ENCODE data around the gene MARS1. TPM values are rescaled to one million over a fixed set of nuclear protein-coding genes. Genes with fewer than 3 reads are reported as not detected.

MARS1 gene
- polyA plus RNA-seq, 1 donor, result 83.8 TPM

GRCh38 chr12:57528831-57529555, 41.1 kb downstream of the MARS1 start:
- DNase-seq (ENCODE audit: low read depth), result no peak

DNA sequence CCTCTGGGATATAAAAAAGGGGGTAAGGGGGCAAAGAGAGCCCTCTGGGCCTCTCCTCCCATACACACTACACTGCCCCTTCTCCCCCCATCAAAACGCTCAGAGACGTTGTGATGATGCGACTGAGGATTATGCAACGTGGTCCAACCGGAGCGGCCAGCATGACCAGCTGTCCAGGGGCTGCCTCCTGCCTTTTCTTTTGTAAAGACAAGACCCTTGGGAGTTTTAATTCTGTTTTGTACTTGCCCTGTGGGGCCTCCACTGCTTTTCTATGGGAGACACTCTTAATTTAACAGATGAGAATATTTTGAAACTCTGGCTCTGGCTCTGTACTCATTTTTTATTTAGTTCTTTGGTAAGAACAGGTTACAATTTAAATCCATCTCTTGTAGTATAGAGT, 42.0 kb downstream of the MARS1 start:
- DNase-seq (ENCODE audit: low read depth), result no peak

- no peak for DNase-seq (ENCODE audit: low read depth)
Measured at GRCh38 chr12:57530396-57531142, 42.7 kb downstream of the MARS1 start.

DNA sequence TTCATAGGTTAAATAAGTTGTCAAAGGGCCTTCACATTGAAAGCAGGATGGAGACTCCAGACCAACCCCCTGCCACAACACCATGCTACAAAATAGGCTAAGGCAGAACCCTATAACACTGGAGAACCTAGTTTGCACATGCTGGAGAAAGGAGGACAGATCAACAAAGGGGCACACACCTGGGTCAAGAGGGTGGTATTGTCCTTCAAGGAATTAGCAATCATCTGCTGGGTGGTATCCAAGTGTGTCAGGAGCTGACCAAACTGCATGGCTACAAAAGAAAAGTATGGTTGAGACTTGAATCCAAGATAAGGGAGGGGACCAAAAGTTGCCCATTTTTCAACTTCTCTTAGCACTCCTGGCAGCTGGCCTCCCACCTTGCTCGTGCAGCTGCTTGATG, 44.0 kb downstream of the MARS1 start:
- no peak for DNase-seq (ENCODE audit: low read depth)

DNA sequence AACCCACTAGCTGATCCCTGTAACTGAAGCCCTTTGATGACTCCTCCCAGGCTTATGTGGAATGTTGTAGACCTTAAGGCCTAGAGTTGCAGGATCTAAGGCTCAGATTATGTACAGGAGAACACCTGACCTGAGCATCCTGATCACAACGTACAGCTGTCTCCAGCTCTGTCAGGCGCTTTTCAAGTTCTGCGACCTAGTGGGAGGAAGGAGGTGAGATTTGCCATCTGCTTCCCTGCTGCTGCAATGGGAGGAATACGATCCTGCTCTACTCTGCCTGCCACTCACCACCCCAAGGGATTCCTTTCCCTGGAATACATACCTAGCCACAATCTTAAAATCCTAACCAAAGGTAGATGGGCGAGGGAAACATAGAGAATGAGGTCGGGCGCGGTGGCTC, 45.2 kb downstream of the MARS1 start:
- no peak for DNase-seq (ENCODE audit: low read depth)

DNA sequence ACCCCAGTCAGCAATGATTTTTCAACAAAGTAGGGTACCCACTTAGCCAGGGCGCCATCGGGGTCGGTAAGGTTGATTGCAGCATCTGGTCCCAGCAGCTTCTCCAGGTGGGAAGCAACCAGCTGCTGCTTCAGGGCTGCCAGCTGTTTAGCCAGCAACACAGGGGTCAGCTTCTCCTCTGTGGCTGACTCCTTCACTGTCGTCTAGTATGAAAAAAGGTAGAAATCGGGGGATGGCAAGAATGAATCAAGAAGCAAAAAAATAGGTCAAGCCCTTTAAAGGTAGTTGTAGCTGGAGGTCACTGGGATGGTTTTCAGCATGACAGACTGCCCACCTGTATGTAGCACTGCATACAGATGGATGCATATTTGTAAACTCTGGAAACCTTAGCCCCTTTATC, 46.4 kb downstream of the MARS1 start:
- DNase-seq (ENCODE audit: low read depth), result no peak

- DNase-seq (ENCODE audit: low read depth), result no peak
Measured at GRCh38 chr12:57534991-57535543, 47.2 kb downstream of the MARS1 start.

DNA sequence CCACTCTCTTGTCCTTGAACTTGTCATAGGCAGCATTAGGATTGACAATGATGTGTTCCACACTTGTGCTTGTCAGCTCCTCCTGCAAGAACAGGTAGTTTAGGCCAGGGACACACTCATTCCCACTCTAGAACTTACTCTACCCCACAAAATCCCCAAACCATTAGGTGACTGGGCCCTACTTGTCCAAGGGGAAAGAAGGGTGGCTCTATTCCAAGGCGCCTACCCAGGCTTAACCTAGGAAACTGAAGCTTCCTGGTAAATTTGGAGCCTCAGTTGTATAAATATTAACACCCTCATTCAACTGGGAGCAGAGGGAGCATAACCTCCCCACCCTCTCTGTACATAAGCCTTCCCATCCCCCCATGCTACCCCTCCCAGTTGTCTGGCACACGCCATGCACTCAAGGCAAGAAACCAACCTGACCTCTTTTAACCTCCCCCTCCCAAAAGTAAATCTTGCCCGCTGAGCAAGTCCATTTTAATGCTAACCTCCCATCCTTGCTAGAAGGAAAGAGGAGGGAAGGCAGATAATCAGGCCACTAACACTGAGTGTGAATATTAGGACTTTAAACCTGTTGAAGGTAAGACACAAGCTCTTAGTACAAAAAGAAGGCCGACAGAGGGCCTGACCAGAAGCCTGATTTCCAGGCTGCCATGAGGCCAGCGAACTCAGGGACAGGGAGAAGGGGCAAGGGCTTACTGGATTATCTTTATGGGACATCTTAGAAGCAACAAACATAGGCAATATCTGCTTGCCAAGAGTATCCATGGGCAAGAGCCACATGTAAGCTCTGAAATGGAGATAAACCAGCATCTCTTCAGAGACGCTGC, 48.1 kb downstream of the MARS1 start:
- DNase-seq (ENCODE audit: low read depth), result no peak

DNA sequence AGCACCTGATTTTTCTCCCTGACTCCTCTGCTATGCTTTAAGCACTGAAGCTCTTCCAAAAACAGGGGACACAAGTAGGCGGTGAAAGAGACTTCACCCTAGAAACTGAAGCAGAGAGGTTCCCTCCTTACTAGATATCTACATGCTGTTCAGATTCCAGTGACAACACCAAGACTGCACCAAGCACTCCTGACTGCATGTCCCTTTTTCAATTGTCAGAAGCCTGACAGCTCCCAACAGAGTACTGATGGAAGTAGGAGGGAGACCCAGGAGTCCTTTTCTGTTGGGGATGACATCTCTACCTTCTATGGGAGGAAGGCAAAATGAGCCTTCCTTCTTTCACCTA, 48.7 kb downstream of the MARS1 start:
- DNase-seq (ENCODE audit: low read depth), result no peak

DNA sequence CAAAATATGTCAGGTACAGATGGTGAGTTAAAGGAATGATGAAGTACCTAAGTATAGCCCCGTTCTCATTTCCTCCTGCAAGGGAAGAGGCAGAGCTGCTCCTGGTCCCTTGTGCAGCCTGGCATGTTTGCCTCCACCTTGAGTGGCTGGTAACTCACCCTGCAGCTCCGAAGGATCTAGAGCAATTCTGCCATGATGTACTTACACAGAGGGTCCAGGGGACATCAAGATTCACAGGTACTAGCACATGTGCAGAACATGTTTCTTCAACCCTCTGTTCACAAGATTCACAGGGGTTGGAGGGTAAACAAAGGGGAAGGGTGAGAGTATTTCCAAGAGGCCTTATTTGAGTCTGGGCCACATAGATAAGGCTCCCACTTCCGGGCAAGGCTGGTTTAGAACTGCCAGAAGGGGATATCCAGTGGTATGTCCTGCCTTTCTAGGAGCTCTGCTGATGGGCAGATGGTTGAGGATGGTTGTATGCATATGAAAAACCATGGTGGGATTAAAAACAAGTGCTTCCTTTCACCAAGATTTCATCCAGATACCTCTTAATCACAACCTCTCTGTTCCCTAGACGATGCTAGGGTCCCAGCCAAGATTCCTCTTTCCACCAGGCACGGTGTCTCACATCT, 51.4 kb downstream of the MARS1 start:
- DNase-seq (ENCODE audit: low read depth), result no peak

- DNase-seq (ENCODE audit: low read depth), result no peak
Measured at GRCh38 chr12:57541001-57541400, 53.1 kb downstream of the MARS1 start.

GRCh38 chr12:57541717-57542116, 53.8 kb downstream of the MARS1 start:
- DNase-seq (ENCODE audit: low read depth), result no peak

DNA sequence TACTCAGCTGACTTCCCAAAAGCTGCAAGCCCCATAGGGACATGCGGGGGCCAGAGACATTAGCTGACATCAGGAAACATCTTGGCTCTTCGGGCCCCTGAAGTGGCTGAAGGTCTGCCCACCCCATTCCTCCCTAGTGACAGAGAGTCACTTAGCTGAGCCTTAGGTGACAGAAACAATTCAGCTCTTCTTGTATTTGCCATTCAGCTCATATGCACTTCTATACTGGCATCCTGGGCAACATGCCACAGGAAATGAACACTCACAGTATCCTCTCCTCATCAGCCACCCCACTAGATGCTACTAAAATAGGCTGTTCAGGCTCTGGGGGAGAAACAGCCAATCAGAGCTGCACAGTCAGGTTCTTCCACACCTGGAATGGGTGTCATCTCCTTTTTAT, 55.7 kb downstream of the MARS1 start:
- DNase-seq (ENCODE audit: low read depth), result no peak

- DNase-seq (ENCODE audit: low read depth), result no peak
Measured at GRCh38 chr12:57545809-57546437, 58.1 kb downstream of the MARS1 start.

DNA sequence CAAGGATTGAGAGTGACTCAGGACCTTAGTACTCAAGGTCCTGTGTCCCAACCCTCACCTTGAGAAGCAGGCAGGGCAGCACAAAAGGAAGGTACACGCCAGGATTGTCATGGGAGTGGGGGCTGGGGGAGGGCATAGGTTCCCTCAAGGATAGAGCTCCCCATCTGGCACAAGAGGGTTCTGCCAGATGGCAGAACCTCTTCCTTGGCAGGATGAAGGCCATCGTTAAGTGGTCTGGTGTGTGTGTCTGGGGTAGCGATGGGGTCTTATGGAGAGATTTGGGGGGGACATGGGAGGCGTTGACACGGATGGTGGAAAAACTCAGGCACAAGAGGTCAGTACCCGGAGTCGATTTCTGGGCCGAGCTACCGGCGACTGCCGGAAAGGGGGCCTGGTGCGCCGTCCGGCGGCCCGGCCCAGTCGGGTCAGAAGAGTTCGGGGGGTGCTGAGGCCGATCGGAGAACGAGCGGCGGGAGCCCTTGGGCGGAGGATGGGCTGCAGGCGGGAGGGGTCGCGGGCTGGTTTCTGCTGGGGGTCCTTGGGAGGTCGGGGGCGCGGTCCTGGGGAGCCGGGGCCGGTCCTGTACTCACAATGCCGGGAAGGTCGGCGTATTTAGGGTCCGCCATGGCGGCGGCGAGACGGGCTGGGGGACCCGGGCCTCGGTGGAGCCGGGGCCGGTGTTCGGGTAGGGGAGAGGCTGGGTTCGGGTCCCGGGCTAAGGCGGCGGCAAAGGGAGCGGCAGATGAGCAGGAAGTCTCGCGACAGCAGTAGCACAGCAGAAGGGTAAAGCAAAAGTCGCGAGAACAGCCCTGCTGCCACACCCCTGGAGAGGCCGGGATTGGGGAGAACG, 58.8 kb downstream of the MARS1 start, which contains the start of gene DCTN2:
Gene DCTN2 (minus strand): TSS at position 755 of the 850 bp plus-strand sequence. CDS start 129 bp downstream, at position 626.
- peak; percentile 95 for DNase-seq (ENCODE audit: low read depth)

- DNase-seq (ENCODE audit: low read depth), result no peak
Measured at GRCh38 chr12:57547288-57548012, 59.6 kb downstream of the MARS1 start.

- no peak for DNase-seq (ENCODE audit: low read depth)
Measured at GRCh38 chr12:57548013-57548315, 60.1 kb downstream of the MARS1 start.

GRCh38 chr12:57548488-57548887, 60.6 kb downstream of the MARS1 start:
- no peak for DNase-seq (ENCODE audit: low read depth)

- DNase-seq (ENCODE audit: low read depth), result no peak
Measured at GRCh38 chr12:57549203-57549908, 61.5 kb downstream of the MARS1 start.
